ENCODE measurements around the gene IL25.

Gene IL25

DNA sequence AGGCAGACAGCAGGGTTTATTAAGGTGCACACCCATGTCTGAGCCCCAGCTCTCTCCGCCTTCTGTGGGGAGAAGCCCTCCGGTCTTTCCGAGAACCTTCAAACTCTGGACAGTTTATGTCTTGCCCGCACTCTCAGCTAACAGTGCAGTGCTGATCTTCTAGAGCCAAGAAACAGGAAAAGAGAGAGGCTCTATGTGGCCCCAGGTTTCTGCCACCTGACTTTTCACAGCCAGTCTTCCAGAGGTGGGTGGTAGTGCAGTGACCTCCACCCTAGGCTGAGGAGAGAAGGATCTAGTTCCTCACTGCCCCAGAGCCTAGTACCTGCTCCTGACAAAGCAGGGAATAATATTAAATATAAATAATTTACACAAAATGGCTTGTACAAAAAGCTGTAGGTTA lies 15.9 kb upstream of the IL25 start:
- no peak for TF ChIP-seq TSHZ2 (CRISPR knock-in tag; IDR thresholded peaks at IDR 0.05)
- no peak for TF ChIP-seq GLIS3 (CRISPR knock-in tag; IDR thresholded peaks at IDR 0.05)
- no peak for TF ChIP-seq PPARA (CRISPR knock-in tag; IDR thresholded peaks at IDR 0.05; ENCODE audit: borderline replicate concordance)
- no peak for TF ChIP-seq ZFP30 (CRISPR knock-in tag; IDR thresholded peaks at IDR 0.05)
- TF ChIP-seq SNAI2 (CRISPR knock-in tag; IDR thresholded peaks at IDR 0.05) = no peak
- TF ChIP-seq, protein P1, sequence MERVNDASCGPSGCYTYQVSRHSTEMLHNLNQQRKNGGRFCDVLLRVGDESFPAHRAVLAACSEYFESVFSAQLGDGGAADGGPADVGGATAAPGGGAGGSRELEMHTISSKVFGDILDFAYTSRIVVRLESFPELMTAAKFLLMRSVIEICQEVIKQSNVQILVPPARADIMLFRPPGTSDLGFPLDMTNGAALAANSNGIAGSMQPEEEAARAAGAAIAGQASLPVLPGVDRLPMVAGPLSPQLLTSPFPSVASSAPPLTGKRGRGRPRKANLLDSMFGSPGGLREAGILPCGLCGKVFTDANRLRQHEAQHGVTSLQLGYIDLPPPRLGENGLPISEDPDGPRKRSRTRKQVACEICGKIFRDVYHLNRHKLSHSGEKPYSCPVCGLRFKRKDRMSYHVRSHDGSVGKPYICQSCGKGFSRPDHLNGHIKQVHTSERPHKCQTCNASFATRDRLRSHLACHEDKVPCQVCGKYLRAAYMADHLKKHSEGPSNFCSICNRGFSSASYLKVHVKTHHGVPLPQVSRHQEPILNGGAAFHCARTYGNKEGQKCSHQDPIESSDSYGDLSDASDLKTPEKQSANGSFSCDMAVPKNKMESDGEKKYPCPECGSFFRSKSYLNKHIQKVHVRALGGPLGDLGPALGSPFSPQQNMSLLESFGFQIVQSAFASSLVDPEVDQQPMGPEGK (CRISPR knock-in tag; IDR thresholded peaks at IDR 0.05; ENCODE audit: borderline replicate concordance) = no peak
- TF ChIP-seq BACH2 (CRISPR knock-in tag; IDR thresholded peaks at IDR 0.05; ENCODE audit: borderline replicate concordance) = no peak
- TF ChIP-seq RARB (CRISPR knock-in tag; IDR thresholded peaks at IDR 0.05) = no peak
- no peak for TF ChIP-seq ZNF8 (CRISPR knock-in tag; IDR thresholded peaks at IDR 0.05)
- TF ChIP-seq ZC3H10 (CRISPR knock-in tag; IDR thresholded peaks at IDR 0.05) = no peak
- no peak for TF ChIP-seq ZFP3 (CRISPR knock-in tag; IDR thresholded peaks at IDR 0.05)
- no peak for ATAC-seq

DNA sequence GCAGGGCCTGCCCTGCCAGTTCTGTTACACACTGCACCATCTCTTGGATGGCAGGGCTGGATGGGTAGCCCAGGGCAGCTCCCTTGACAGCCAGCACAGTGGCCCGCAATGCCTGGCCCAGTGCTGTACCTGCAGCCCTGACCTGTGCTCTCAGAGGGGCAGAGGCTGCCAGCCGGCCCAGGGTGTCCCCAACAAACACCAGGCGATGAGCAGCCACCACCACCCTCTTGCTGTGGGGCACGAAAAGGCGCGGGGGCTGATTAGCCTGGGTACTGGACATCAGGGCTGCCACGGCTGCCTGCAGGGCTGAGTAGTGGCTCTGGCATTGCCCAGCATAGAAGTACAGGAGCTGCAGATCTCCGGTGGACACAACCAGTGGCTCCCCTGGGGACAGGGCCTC lies 15.3 kb upstream of the IL25 start:
- TF ChIP-seq, protein P1 (CRISPR knock-in tag; IDR thresholded peaks at IDR 0.05; ENCODE audit: borderline replicate concordance) = no peak
- TF ChIP-seq TSHZ2 (CRISPR knock-in tag; IDR thresholded peaks at IDR 0.05) = no peak
- ATAC-seq = no peak

DNA sequence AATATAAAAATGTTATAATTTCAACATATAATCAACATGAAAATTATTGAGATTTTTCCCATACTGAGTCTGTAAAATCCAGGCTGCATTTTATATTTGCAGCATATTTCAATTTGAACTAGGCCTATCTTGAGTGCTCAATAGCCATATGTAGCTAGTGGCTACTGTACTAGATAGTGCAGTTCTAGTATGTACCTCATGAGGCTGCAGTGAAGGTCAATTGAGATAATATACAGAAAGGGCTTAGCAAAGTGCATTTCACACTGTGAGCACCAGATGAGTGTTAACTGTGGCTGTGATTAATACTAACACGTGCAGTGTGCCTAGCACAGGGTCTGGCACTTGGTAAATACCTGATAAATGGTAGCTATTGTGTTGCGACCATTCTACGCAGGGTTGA lies 14.6 kb upstream of the IL25 start:
- no peak for ATAC-seq
- no peak for TF ChIP-seq CSDC2 (CRISPR knock-in tag; IDR thresholded peaks at IDR 0.05)
- TF ChIP-seq OSR1 (CRISPR knock-in tag; IDR thresholded peaks at IDR 0.05) = no peak
- no peak for TF ChIP-seq TOX (CRISPR knock-in tag; IDR thresholded peaks at IDR 0.05; ENCODE audit: borderline replicate concordance)
- TF ChIP-seq ZNF565 (CRISPR knock-in tag; conservative IDR thresholded peaks at IDR 0.05; ENCODE audit: low read depth) = no peak

DNA sequence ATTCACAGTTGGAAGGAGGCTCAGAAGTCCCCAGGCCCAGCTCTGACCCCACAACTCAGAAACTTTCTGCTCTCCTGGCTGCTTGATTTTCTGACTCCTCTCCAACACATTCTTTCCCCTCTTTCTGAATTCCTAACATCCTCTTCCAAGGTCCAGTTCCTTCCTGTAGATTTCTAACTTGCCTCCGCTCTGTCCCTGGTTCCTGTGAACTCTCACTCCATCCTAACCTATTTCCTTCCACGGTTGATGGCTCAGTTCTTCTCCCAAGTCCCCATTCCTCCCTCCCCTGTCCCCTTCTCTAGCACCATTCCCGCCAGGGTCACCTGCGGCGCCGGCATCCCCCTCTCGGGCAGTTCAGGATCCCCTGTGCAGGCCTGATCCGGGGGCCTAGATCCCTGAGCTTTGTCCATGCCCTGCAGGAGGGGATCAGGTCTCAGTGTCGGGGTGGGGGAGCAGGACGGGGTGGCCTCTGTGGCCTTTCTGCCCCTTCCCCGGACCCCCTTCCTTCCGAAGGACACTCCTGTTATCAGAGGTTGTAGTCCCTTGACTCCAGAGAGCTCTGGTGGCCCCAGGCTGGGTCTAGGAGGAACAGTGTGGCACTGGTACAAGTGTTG lies 13.9 kb upstream of the IL25 start:
- TF ChIP-seq POU6F1 (CRISPR knock-in tag; IDR thresholded peaks at IDR 0.05; ENCODE audit: borderline replicate concordance, low read depth) (no peak), ZC3H10 (CRISPR knock-in tag; IDR thresholded peaks at IDR 0.05) (no peak), OSR1 (CRISPR knock-in tag; IDR thresholded peaks at IDR 0.05) (no peak), ZNF70 (CRISPR knock-in tag; IDR thresholded peaks at IDR 0.05) (no peak), ESRRG (CRISPR knock-in tag; IDR thresholded peaks at IDR 0.05) (no peak), ARNTL (CRISPR knock-in tag; IDR thresholded peaks at IDR 0.05; ENCODE audit: borderline replicate concordance, low read depth) (no peak), ZFP30 (CRISPR knock-in tag; IDR thresholded peaks at IDR 0.05) (no peak)
- TF ChIP-seq, protein P2, sequence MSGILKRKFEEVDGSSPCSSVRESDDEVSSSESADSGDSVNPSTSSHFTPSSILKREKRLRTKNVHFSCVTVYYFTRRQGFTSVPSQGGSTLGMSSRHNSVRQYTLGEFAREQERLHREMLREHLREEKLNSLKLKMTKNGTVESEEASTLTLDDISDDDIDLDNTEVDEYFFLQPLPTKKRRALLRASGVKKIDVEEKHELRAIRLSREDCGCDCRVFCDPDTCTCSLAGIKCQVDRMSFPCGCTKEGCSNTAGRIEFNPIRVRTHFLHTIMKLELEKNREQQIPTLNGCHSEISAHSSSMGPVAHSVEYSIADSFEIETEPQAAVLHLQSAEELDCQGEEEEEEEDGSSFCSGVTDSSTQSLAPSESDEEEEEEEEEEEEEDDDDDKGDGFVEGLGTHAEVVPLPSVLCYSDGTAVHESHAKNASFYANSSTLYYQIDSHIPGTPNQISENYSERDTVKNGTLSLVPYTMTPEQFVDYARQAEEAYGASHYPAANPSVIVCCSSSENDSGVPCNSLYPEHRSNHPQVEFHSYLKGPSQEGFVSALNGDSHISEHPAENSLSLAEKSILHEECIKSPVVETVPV (CRISPR knock-in tag; IDR thresholded peaks at IDR 0.05) = no peak
- ATAC-seq = no peak
